Fibroblast of lung (primary cell): ENCODE measurements around the gene MYO3B.

Source experiments
- EZH2 ChIP-seq: IDR thresholded peaks from 2 replicates; pipeline ENCODE4 v1.5.1; 2012; ENCODE audit warnings: low read length, control low read depth, mild to moderate bottlenecking; ENCODE audit errors: missing control alignments
- TF ChIP-seq, protein P1 (sequence below), 2 donors: IDR thresholded peaks in 1 of 2; conservative IDR thresholded peaks in 1 of 2; 1 replicate in 1 of 2; 2 replicates in 1 of 2; pipeline ENCODE4 v1.5.1; 2011 to 2012; ENCODE audit warnings: low read length in 2 of 2, control low read depth in 1 of 2, inconsistent platforms in 1 of 2, low read depth in 1 of 2, mild to moderate bottlenecking in 1 of 2

DNA sequence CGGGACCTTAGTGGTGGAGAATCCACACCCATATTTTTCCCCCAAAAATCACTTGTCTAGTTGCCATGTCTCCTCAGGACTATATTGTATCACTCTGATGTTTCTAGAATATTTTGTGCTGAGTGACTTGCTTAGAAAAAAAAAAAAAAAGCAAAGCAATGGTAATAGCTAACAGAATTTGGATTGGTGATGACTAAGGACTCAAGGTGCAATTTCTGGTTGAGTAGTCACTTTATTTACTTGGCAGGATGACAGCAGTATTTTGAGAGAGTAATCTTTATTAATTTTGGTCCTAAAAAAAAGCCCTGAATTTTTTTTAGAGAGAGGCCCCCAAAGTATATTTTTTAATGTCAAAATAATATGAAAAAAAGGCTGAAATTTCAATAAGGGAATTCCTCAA is 32.8 kb upstream of the MYO3B start:
- TF ChIP-seq, protein P1, sequence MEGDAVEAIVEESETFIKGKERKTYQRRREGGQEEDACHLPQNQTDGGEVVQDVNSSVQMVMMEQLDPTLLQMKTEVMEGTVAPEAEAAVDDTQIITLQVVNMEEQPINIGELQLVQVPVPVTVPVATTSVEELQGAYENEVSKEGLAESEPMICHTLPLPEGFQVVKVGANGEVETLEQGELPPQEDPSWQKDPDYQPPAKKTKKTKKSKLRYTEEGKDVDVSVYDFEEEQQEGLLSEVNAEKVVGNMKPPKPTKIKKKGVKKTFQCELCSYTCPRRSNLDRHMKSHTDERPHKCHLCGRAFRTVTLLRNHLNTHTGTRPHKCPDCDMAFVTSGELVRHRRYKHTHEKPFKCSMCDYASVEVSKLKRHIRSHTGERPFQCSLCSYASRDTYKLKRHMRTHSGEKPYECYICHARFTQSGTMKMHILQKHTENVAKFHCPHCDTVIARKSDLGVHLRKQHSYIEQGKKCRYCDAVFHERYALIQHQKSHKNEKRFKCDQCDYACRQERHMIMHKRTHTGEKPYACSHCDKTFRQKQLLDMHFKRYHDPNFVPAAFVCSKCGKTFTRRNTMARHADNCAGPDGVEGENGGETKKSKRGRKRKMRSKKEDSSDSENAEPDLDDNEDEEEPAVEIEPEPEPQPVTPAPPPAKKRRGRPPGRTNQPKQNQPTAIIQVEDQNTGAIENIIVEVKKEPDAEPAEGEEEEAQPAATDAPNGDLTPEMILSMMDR (conservative IDR thresholded peaks at IDR 0.05 in 1 of 2, IDR thresholded peaks at IDR 0.05 in 1 of 2; ENCODE audit: low read depth in 1 of 2, low read length in 2 of 2): no peak
- no peak for TF ChIP-seq EZH2
